MM.1S (cell line): ENCODE measurements around the gene MT1M.

Source experiments
- CTCF ChIP-seq: fragments of 300-600 bp; sonication (generic); IDR thresholded peaks from 2 replicates; pipeline ENCODE4 v1.5.1; 2016; ENCODE audit warnings: antibody characterized with exemption, low read length, mixed read lengths
- EZH2 ChIP-seq: fragments of 300-600 bp; sonication (generic); optimal IDR thresholded peaks from 2 replicates; pipeline ENCODE3; 2017; ENCODE audit warnings: low read depth, mild to moderate bottlenecking, antibody characterized with exemption, low read length, mixed read lengths
- EZH2phosphoT487 ChIP-seq: fragments of 300-600 bp; sonication (generic); IDR thresholded peaks from 2 replicates; pipeline ENCODE4 v1.6.1; 2018; ENCODE audit warnings: antibody characterized with exemption, low read length

- TF ChIP-seq CTCF (no peak), EZH2 (no peak), EZH2phosphoT487 (no peak)
Measured at GRCh38 chr16:56667581-56668571, 35.4 kb downstream of the MT1M start, which contains the start of gene MT1G.
